ENCODE measurements around the gene GYS1. TPM values are rescaled to one million over a fixed set of nuclear protein-coding genes. Genes with fewer than 3 reads are reported as not detected.

Gene GYS1
- total and polyA plus RNA-seq, 10 of the 15 experiments (the other 5 are each of a cell fraction or from before 2014, with no cell fraction given): 3.7 to 62.0 (median 37.3) TPM

- TF ChIP-seq, protein P1, sequence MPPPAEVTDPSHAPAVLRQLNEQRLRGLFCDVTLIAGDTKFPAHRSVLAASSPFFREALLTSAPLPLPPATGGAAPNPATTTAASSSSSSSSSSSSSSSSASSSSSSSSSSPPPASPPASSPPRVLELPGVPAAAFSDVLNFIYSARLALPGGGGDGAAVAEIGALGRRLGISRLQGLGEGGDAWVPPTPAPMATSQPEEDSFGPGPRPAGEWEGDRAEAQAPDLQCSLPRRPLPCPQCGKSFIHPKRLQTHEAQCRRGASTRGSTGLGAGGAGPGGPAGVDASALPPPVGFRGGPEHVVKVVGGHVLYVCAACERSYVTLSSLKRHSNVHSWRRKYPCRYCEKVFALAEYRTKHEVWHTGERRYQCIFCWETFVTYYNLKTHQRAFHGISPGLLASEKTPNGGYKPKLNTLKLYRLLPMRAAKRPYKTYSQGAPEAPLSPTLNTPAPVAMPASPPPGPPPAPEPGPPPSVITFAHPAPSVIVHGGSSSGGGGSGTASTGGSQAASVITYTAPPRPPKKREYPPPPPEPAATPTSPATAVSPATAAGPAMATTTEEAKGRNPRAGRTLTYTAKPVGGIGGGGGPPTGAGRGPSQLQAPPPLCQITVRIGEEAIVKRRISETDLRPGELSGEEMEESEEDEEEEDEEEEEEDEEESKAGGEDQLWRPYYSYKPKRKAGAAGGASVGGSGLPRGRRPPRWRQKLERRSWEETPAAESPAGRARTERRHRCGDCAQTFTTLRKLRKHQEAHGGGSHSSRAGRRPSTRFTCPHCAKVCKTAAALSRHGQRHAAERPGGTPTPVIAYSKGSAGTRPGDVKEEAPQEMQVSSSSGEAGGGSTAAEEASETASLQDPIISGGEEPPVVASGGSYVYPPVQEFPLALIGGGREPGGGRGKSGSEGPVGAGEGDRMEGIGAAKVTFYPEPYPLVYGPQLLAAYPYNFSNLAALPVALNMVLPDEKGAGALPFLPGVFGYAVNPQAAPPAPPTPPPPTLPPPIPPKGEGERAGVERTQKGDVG (CRISPR knock-in tag; IDR thresholded peaks at IDR 0.05): no peak
- TF ChIP-seq STAT1 (conservative IDR thresholded peaks at IDR 0.05) (no peak; the same call in 1 of the 2 replicates), HDGF (IDR thresholded peaks at IDR 0.05) (peak; percentile 77; the same call in 1 of the 2 replicates), ZBTB40 (IDR thresholded peaks at IDR 0.05; ENCODE audit: borderline replicate concordance) (no peak), GABPA (IDR thresholded peaks at IDR 0.05; ENCODE audit: low read depth) (no peak), POLR2AphosphoS2 (IDR thresholded peaks at IDR 0.05; ENCODE audit: low read depth, low read length) (peak; percentile 100), POLR2A (IDR thresholded peaks at IDR 0.05; ENCODE audit: low read depth, low read length) (peak; percentile 95), BMI1 (IDR thresholded peaks at IDR 0.05; ENCODE audit: borderline replicate concordance) (no peak), SUZ12 (IDR thresholded peaks at IDR 0.05; ENCODE audit: unreplicated experiment) (no peak), MYC (IDR thresholded peaks at IDR 0.05; ENCODE audit: insufficient read depth, insufficient read length, insufficient replicate concordance, low read length, severe bottlenecking) (no peak), ZBTB33 (IDR thresholded peaks at IDR 0.05) (no peak), IKZF2 (IDR thresholded peaks at IDR 0.05) (peak; percentile 7 to 31; a peak in 1 of 4 replicates), NFIC (IDR thresholded peaks at IDR 0.05; ENCODE audit: low read depth, low read length) (no peak), RAD21 (IDR thresholded peaks at IDR 0.05; ENCODE audit: insufficient read depth, low read depth, low read length) (no peak), JUNB (IDR thresholded peaks at IDR 0.05) (no peak)
- TF ChIP-seq, protein P2, sequence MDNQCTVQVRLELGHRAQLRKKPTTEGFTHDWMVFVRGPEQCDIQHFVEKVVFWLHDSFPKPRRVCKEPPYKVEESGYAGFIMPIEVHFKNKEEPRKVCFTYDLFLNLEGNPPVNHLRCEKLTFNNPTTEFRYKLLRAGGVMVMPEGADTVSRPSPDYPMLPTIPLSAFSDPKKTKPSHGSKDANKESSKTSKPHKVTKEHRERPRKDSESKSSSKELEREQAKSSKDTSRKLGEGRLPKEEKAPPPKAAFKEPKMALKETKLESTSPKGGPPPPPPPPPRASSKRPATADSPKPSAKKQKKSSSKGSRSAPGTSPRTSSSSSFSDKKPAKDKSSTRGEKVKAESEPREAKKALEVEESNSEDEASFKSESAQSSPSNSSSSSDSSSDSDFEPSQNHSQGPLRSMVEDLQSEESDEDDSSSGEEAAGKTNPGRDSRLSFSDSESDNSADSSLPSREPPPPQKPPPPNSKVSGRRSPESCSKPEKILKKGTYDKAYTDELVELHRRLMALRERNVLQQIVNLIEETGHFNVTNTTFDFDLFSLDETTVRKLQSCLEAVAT (IDR thresholded peaks at IDR 0.05): peak; percentile 97
- TF ChIP-seq, protein P3, sequence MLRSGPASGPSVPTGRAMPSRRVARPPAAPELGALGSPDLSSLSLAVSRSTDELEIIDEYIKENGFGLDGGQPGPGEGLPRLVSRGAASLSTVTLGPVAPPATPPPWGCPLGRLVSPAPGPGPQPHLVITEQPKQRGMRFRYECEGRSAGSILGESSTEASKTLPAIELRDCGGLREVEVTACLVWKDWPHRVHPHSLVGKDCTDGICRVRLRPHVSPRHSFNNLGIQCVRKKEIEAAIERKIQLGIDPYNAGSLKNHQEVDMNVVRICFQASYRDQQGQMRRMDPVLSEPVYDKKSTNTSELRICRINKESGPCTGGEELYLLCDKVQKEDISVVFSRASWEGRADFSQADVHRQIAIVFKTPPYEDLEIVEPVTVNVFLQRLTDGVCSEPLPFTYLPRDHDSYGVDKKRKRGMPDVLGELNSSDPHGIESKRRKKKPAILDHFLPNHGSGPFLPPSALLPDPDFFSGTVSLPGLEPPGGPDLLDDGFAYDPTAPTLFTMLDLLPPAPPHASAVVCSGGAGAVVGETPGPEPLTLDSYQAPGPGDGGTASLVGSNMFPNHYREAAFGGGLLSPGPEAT (IDR thresholded peaks at IDR 0.05; ENCODE audit: low read depth): peak; percentile 46; the same call in 1 of the 2 replicates
Observed at GRCh38 chr19:48965040-48965805, 27.9 kb downstream of the GYS1 start, which contains the start of gene FTL (continued).

All from GM12878 (cell line).